GM19023 (cell line): ENCODE results near the gene NAA25.
"Not testable (repeated sequence)": the region's sequence is repeated elsewhere in the genome, so short reads cannot be mapped to it uniquely, and the experiment has no call there.

ENCODE experiments used
- ATAC-seq: cut with Tn5 transposase; IDR thresholded peaks from one replicate; pipeline ENCODE4 v1.9.1; 2021; ENCODE audit warnings: mild to moderate bottlenecking, moderate library complexity; ENCODE audit not compliant: unreplicated experiment

Gene NAA25

GRCh38 chr12:112010415-112011344 is 97.9 kb downstream of the NAA25 start:
- no peak for ATAC-seq

- ATAC-seq: not testable (repeated sequence)
These were observed 99.0 kb downstream of the NAA25 start for GRCh38 chr12:112009596-112009995.

GRCh38 chr12:112008918-112009317 is 99.7 kb downstream of the NAA25 start:
- no peak for ATAC-seq

GRCh38 chr12:112007945-112008344 is 100.6 kb downstream of the NAA25 start:
- ATAC-seq: no peak

GRCh38 chr12:112005419-112006395 is 102.9 kb downstream of the NAA25 start:
- no peak for ATAC-seq

- ATAC-seq: no peak
These were observed 104.5 kb downstream of the NAA25 start for GRCh38 chr12:112004041-112004440.

GRCh38 chr12:112001576-112001975 is 107.0 kb downstream of the NAA25 start:
- ATAC-seq: no peak

- no peak for ATAC-seq
These were observed 107.8 kb downstream of the NAA25 start for GRCh38 chr12:112000820-112001219.

GRCh38 chr12:111999129-111999528 is 109.5 kb downstream of the NAA25 start:
- not testable (repeated sequence) for ATAC-seq

- ATAC-seq: no peak
These were observed 110.6 kb downstream of the NAA25 start for GRCh38 chr12:111998015-111998414.

- ATAC-seq: no peak
These were observed 111.3 kb downstream of the NAA25 start for GRCh38 chr12:111997300-111997699.

GRCh38 chr12:111995782-111996480 is 112.7 kb downstream of the NAA25 start:
- no peak for ATAC-seq

GRCh38 chr12:111994211-111995111 is 114.1 kb downstream of the NAA25 start:
- ATAC-seq: not testable (repeated sequence)

- ATAC-seq: no peak
These were observed 115.1 kb downstream of the NAA25 start for GRCh38 chr12:111993292-111994150.

- no peak for ATAC-seq
These were observed 116.1 kb downstream of the NAA25 start for GRCh38 chr12:111992464-111992863.

GRCh38 chr12:111991946-111992345 is 116.6 kb downstream of the NAA25 start:
- ATAC-seq: no peak

- ATAC-seq: no peak
These were observed 117.0 kb downstream of the NAA25 start for GRCh38 chr12:111991535-111991934.

GRCh38 chr12:111984820-111985219 is 123.8 kb downstream of the NAA25 start:
- ATAC-seq: no peak

GRCh38 chr12:111981987-111982386 is 126.6 kb downstream of the NAA25 start:
- no peak for ATAC-seq
